NCI-H446 treated with DMSO at 0.1 percent for 48 hours (cell line): Measurements from ENCODE around the gene IFNL3.
"Not testable (repeated sequence)": the region's sequence is repeated elsewhere in the genome, so short reads cannot be mapped to it uniquely, and the experiment has no call there.

Experiments
- DNase-seq: peaks from one replicate; lab custom pipeline; 2025; lab: John Stamatoyannopoulos, UW

IFNL3 gene

DNA sequence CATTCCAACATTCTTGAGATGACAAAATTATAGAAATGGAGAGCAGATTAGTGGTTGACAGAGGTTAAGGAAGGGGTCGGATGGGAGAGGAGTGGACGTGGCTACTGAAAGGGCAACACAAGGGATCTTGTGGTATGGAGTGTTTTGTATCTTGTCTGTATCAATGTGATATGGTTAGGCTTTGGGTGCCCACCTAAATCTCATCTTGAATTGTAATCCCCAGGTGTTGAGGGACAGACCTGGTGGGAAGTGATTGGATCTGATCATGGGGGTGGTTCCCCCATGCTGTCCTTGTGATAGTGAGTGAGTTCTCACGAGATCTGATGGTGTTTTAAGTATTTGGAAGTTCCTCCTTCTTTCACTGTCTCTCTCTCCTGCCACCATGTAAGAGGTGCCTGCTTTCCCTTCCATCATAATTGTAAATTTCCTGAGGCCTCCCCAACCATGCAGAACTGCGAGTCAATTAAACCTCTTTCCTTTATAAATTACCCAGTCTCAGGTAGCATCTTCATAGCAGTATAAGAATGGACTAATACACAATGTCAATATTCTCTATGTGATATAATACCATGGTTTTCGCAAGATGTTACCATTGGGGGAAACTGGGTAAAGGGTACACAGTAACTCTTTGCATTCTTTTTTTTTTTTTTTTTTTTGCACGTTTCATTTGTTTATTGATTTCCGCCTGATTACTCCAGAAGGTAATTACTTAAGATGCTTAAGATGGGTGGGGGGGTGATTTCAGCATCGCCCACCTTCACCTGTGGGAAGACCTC lies 8.8 kb upstream of the IFNL3 start:
- DNase-seq: no peak

DNA sequence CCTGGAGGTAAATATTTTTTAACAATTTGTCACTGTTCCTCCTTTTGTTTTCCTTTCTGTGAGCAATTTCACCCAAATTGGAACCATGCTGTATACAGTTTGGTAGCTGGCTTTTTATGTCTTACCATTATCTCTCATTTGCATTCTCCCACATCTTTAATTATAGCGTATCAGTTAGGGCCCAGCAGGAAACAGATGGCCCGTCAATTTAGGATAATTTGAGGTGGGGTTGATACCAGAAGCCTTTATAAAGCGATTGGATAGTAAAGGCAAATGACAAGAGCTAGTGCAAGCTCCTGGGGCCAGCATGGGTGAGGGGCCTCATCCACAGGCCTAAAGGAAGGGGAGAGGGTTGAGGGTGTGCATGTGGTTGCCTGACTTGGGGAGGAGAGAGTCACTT lies 7.7 kb upstream of the IFNL3 start:
- DNase-seq: no peak

DNA sequence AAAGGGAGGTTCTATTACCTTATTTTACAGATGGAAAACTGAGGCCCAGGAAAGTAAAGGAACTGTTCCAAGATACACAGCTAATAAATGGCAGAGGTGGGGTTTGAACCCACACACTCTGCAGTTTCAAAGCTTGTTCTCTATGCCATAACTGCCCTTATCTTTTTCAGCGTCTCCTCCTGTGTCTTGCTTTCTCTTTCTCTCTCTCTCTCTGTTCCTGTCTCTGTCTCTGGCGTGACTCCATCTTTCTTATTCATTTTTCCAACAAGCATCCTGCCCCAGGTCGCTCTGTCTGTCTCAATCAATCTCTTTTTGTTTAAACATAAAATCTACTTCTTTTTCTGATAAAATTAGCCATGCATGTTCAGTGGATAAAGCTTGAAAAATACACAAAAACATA lies 7.0 kb upstream of the IFNL3 start:
- no peak for DNase-seq

DNA sequence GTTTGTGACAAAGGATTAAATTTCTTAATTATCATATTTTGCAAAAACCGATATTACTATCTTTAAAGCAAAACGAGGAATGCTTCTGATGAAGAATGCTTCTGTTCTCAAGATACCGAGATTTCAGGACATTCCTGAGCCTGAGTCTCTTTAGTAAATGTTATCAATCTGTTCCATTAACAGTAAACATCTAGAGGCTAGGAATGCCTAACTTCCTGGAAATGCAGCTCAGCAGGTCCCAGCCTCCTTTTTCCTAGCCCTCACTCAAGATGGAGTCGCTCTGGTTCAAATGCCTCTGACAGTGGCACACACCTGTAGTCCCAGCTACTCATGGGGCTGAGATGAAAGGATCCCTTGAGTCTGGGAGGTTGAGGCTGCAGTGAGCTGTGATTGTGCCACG lies 6.3 kb upstream of the IFNL3 start:
- DNase-seq: no peak

GRCh38 chr19:39248806-39249205 lies 4.0 kb upstream of the IFNL3 start, which contains the start of gene IFNL4:
IFNL4 (minus strand) TSS chr19:39248856.
- no peak for DNase-seq

GRCh38 chr19:39247701-39248664 lies 3.2 kb upstream of the IFNL3 start:
- no peak for DNase-seq

DNA sequence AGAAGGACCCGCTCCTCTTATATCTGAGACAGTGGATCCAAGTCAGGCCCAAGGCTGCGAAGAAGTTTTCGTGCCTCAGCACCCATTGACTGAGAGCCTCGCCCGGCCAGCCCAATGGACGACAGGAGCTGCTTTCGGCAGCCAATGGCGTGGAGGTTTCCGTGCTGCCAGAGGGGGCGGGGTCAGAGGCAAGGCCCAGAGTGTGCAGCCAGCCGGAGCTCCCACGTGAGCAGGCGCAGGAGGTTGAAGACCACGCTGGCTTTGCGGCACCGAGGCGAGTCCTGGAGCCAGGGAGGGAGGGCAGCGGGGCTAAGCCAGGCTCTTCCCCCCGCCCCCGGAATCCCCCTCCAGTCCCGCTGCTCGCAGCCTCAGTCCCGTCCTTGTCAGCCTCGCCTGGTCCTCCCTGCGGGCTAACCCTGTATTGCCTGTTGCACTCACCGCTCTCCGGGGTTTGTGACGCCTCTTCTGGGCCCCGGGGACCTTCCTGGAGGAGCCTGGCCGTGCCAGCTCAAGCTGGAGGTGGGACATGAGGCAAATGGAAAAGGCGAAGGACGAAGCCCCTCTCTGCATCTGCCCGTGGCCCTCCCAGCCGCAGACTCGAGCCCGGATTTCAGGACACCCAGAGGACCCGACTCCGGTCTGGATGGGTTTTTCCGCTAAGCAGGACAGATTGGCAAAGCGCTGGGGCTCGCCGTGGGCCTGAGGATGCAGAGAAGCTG lies 2.3 kb upstream of the IFNL3 start:
- DNase-seq: no peak

GRCh38 chr19:39245166-39245565 lies 360 bp upstream of the IFNL3 start:
- DNase-seq: not testable (repeated sequence)

DNA sequence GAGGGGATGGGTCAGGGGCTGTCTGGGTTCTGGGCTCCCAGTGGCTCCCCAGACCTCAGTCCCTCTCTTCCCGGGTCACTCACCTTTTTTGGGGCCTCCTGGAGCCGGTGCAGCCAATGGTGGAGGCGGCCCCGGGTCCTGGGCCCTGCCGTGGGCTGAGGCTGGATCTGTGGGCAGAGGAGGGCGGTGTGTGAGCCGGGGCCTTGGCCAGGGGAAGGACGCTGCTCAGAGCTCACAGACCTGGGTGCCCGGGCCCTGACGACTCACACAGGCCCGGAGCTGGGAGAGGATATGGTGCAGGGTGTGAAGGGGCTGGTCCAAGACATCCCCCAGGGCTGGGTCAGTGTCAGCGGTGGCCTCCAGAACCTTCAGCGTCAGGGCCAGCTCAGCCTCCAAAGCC lies 1.1 kb downstream of the IFNL3 start:
- not testable (repeated sequence) for DNase-seq

DNA sequence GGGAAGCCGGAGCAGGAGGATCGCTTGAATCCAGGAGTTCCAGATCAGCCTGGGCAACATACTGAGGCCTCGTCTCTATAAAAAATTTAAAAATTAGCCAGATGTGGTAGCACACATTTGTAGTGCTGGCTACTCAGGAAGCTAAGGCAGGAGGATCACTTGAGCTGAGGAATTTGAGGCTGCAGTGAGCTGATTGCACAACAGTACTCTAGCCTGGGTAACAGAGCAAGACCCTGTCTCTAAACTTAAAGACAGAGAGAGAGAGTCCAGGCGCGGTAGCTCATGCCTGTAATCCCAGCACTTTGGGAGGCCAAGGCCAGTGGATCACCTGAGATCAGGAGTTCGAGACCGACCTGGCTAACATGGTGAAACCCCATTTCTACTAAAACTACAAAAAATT lies 4.4 kb downstream of the IFNL3 start:
- DNase-seq: no peak

GRCh38 chr19:39238944-39239343 lies 5.9 kb downstream of the IFNL3 start:
- no peak for DNase-seq

- no peak for DNase-seq
These were observed 6.6 kb downstream of the IFNL3 start for GRCh38 chr19:39238209-39238608.

- DNase-seq: no peak
These were observed 7.3 kb downstream of the IFNL3 start for GRCh38 chr19:39237200-39238184.

DNA sequence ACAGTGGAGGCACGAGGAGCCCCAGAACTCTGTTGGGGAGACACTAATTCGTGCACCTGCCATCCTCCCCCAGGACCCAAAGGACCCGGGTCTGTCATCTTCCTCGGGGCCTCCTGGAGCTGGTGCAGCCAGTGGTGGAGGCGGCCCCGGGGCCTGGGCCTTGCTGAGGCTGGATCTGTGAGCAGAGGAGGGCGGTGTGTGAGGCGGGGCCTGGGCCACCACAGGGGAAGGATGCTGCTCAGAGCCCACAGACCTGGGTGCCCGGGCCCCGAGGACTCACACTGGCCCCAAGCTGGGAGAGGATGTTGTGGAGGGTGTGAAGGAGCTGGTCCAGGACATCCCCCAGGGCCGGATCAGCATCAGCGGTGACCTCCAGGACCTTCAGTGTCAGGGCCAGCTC lies 8.3 kb downstream of the IFNL3 start:
- no peak for DNase-seq

GRCh38 chr19:39232708-39233107 lies 12.1 kb downstream of the IFNL3 start:
- DNase-seq: no peak

DNA sequence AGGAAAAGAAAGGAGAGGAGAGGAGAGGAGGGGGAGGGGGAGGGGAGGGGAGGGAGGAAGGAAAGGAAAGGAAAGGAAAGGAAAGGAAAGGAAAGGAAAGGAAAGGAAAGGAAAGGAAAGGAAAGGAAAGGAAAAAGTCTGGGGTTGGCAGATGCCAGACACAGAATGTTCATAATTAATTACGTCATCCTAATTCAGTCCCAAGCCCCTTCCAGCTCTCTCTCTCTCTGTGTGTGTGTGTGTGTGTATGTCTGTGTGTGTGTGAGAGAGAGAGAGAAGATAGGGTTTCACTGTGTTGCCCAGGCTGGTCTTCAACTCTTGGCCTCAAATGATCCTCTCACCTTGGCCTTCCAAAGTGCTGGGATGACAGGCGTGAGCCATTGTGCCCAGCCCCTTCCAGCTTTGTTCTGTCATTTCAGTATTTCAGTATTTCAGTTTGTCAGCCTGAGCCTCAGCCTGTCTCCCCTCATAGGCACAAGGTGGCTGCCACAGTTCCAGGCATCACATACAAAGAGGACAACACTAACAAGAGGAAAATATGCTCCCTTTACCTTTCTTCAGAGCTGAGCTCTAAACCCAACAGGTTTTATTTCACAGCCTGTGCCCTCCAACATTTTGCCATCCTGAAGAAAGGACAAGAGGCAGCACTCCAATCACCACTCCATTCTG lies 14.6 kb downstream of the IFNL3 start:
- DNase-seq: no peak

GRCh38 chr19:39224910-39225309 lies 19.9 kb downstream of the IFNL3 start:
- no peak for DNase-seq

DNA sequence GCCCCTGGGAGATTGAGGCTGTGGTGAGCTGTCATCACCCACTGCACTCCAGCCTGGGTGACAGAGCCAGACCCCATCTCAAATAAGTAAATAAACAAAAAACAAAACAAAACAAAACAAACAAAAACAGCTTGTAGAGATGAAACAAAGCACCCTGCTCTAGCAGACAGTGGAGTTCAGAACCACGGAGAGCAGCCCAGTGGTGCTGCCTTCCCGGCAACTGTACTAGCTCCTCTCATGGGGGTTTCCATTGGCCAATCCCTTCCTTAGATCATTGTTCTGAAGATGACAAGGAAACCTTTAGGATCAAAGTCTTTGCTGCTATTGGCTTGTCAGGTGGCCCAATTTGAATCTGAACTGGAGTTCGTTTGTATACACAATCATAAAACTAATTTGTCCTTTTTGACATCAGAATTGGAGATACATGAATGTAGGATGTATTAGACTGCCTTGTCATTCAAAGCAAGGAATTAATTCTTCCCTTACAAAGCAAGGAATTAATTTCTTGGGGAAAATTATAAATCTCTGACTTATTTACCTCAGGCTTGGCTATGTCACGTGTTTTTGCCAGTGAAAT lies 21.0 kb downstream of the IFNL3 start:
- DNase-seq: no peak

- not testable (repeated sequence) for DNase-seq
These were observed 25.7 kb downstream of the IFNL3 start for GRCh38 chr19:39219108-39219507.
